ENCODE results near the gene TOMM70.
"Not testable (repeated sequence)": the region's sequence is repeated elsewhere in the genome, so short reads cannot be mapped to it uniquely, and the experiment has no call there.

GRCh38 chr3:100336229-100336628 lies 64.7 kb downstream of the TOMM70 start:
- not testable (repeated sequence) for TF ChIP-seq CTCF (IDR thresholded peaks at IDR 0.05; ENCODE audit: low read length); EZH2 (optimal IDR thresholded peaks at IDR 0.05; ENCODE audit: low read depth, low read length)
